HT-29 (cell line): ENCODE measurements around the gene PTPRN2. TPM values are rescaled to one million over a fixed set of nuclear protein-coding genes. Genes with fewer than 3 reads are reported as not detected.
"Not testable (repeated sequence)": the region's sequence is repeated elsewhere in the genome, so short reads cannot be mapped to it uniquely, and the experiment has no call there.

Experiments
- DNase-seq: peaks from one replicate; pipeline ENCODE4 v3.0.0-alpha.2; 2015; ENCODE audit warnings: low spot score
- total RNA-seq: library from RNA; depleted of rRNA; stranded (reverse); fragments of >200 nt; shearing (Covaris generic); gene quantifications from 2 replicates; pipeline ENCODE4 v1.2.3, GENCODE V29; 2014

The PTPRN2 gene
- total RNA-seq, 1 experiment from 2014 or later = 1.7 TPM

- DNase-seq = no peak
These were observed 264.8 kb downstream of the PTPRN2 start for GRCh38 chr7:158322616-158323530.

GRCh38 chr7:158321936-158322615, 265.5 kb downstream of the PTPRN2 start:
- DNase-seq = no peak

GRCh38 chr7:158321056-158321700, 266.4 kb downstream of the PTPRN2 start:
- no peak for DNase-seq

- DNase-seq = no peak
These were observed 267.3 kb downstream of the PTPRN2 start for GRCh38 chr7:158320328-158320727.

GRCh38 chr7:158318511-158318913, 269.1 kb downstream of the PTPRN2 start:
- DNase-seq = no peak

- no peak for DNase-seq
These were observed 270.1 kb downstream of the PTPRN2 start for GRCh38 chr7:158317238-158318205.

GRCh38 chr7:158316466-158317031, 271.1 kb downstream of the PTPRN2 start:
- no peak for DNase-seq

- no peak for DNase-seq
These were observed 271.7 kb downstream of the PTPRN2 start for GRCh38 chr7:158315881-158316280.

- no peak for DNase-seq
These were observed 272.3 kb downstream of the PTPRN2 start for GRCh38 chr7:158315326-158315725.

- DNase-seq = no peak
These were observed 273.2 kb downstream of the PTPRN2 start for GRCh38 chr7:158314394-158314793.

GRCh38 chr7:158313931-158314330, 273.7 kb downstream of the PTPRN2 start:
- no peak for DNase-seq

GRCh38 chr7:158312789-158313188, 274.8 kb downstream of the PTPRN2 start:
- no peak for DNase-seq

- DNase-seq = no peak
These were observed 275.8 kb downstream of the PTPRN2 start for GRCh38 chr7:158311791-158312190.

- no peak for DNase-seq
These were observed 276.5 kb downstream of the PTPRN2 start for GRCh38 chr7:158310924-158311666.

GRCh38 chr7:158309868-158310763, 277.5 kb downstream of the PTPRN2 start:
- no peak for DNase-seq

GRCh38 chr7:158308001-158308400, 279.6 kb downstream of the PTPRN2 start:
- DNase-seq = no peak

- DNase-seq = not testable (repeated sequence)
These were observed 283.6 kb downstream of the PTPRN2 start for GRCh38 chr7:158304072-158304471.

- no peak for DNase-seq
These were observed 284.5 kb downstream of the PTPRN2 start for GRCh38 chr7:158303121-158303520.
